ENCODE results near the gene ODF4. TPM values are rescaled to one million over a fixed set of nuclear protein-coding genes. Genes with fewer than 3 reads are reported as not detected.

Gene ODF4
- total RNA-seq, 4 donors from 2014 or later: not detected

DNA sequence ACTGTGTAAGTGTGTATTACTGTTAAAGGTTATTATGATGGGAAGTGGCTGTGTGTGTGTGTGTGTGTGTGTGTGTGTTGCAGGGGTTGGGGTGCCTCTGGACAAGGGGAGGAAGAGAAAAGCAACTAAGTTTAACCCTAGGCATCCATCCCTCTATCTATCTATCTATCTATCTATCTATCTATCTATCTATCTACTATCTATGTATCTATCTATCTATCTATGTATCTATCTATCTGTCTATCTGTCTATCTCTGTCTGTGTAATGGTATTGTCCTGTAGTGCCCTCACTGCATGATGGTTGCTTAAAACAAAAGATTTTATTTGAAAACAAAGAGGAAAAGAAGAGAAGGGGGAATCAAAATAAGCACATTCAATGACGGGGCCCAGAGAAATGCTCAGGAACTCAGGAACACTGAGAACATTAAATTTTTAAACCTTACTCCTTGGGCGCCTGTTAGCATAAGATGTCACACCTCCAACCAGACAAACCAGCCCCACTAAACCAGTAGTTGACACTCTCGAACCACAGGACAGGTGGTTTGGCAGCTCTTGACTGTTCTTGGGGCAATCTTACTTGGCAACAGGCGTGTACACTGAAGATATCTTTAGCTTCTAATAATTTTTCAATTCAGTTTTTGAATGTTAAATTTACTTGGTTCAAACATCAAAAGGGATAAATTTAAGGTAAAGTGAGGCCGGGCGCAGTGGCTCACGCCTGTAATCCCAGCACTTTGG is 48.4 kb downstream of the ODF4 start:
- intact Hi-C loops (cut with DNase I; ENCODE audit: low total_unique reads): no loop called here
- DNase-seq: no peak
- no peak for TF ChIP-seq CTCF (IDR thresholded peaks at IDR 0.05)
- no peak for TF ChIP-seq POLR2A (IDR thresholded peaks at IDR 0.05)

GRCh38 chr17:8391711-8392110 is 52.1 kb downstream of the ODF4 start:
- Histone ChIP-seq H3K27me3 (no peaks in the 10 kb centered on the region), H3K36me3 (no peaks in the 10 kb centered on the region), H3K4me3 (no peak overlapping the region), H3K4me1 (no peaks in the 10 kb centered on the region), H3K27ac (no peak overlapping the region), H3K9me3 (no peaks in the 10 kb centered on the region)
- TF ChIP-seq POLR2A (IDR thresholded peaks at IDR 0.05): no peak
- no peak for TF ChIP-seq CTCF (IDR thresholded peaks at IDR 0.05)
- DNase-seq: no peak
- intact Hi-C loops (cut with DNase I; ENCODE audit: low total_unique reads): no loop called here

More for the DNA sequence above, 48.4 kb downstream of the ODF4 start:
- Histone ChIP-seq H3K27ac (no peak overlapping the region), H3K9me3 (no peaks in the 10 kb centered on the region), H3K4me1 (no peaks in the 10 kb centered on the region), H3K4me3 (no peak overlapping the region), H3K36me3 (no peaks in the 10 kb centered on the region), H3K27me3 (no peaks in the 10 kb centered on the region)

- Histone ChIP-seq H3K4me3 (no peak overlapping the region), H3K4me1 (no peaks in the 10 kb centered on the region), H3K27me3 (no peaks in the 10 kb centered on the region), H3K9me3 (no peaks in the 10 kb centered on the region), H3K27ac (no peak overlapping the region), H3K36me3 (no peaks in the 10 kb centered on the region)
- intact Hi-C loops (cut with DNase I; ENCODE audit: low total_unique reads): no loop called here
- TF ChIP-seq CTCF (IDR thresholded peaks at IDR 0.05) (no peak), POLR2A (IDR thresholded peaks at IDR 0.05) (no peak)
- DNase-seq: no peak
Measured at GRCh38 chr17:8392274-8392673, 52.6 kb downstream of the ODF4 start.

- no peak for DNase-seq
- Histone ChIP-seq H3K36me3 (no peaks in the 10 kb centered on the region), H3K9me3 (no peaks in the 10 kb centered on the region), H3K27ac (no peak overlapping the region), H3K4me1 (no peaks in the 10 kb centered on the region), H3K27me3 (no peaks in the 10 kb centered on the region), H3K4me3 (no peak overlapping the region)
- intact Hi-C loops (cut with DNase I; ENCODE audit: low total_unique reads): no loop called here
- TF ChIP-seq CTCF (IDR thresholded peaks at IDR 0.05): no peak
- no peak for TF ChIP-seq POLR2A (IDR thresholded peaks at IDR 0.05)
Measured at GRCh38 chr17:8392674-8393469, 53.2 kb downstream of the ODF4 start.

Measured in uterus (tissue), 4 donors.